ENCODE data around the gene CAPN8.

CAPN8 gene

DNA sequence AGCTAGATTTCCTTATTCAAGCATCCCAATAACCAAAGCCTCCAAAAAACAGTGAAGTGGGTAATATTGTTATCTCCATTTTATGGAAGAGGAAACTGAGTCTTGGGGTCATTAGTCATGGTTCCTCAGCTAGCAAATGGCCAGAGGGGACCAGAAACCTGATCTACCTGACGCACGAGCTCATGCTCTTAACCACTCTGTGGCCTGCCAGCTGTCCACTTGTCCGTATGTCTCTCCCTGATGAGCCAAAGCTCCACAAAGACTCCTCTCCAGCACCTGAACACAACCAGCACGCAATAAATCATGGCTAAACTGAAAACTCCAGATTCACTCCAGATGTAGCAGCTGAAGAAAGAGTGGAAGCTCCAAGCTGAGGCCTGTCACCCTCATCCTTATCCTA is 5.8 kb downstream of the CAPN8 start:
- H3K79me2 ChIP-seq (ENCODE audit: control insufficient read depth, low read length), result no peaks in the 10 kb centered on the region
- H3K4me3 ChIP-seq (ENCODE audit: low read length), result no peak overlapping the region
- no peaks in the 10 kb centered on the region for H3K9me3 ChIP-seq (ENCODE audit: control insufficient read depth, insufficient read depth, low read length)
- no peaks in the 10 kb centered on the region for H3K36me3 ChIP-seq (ENCODE audit: control insufficient read depth, low read length)
- TF ChIP-seq, protein P1, sequence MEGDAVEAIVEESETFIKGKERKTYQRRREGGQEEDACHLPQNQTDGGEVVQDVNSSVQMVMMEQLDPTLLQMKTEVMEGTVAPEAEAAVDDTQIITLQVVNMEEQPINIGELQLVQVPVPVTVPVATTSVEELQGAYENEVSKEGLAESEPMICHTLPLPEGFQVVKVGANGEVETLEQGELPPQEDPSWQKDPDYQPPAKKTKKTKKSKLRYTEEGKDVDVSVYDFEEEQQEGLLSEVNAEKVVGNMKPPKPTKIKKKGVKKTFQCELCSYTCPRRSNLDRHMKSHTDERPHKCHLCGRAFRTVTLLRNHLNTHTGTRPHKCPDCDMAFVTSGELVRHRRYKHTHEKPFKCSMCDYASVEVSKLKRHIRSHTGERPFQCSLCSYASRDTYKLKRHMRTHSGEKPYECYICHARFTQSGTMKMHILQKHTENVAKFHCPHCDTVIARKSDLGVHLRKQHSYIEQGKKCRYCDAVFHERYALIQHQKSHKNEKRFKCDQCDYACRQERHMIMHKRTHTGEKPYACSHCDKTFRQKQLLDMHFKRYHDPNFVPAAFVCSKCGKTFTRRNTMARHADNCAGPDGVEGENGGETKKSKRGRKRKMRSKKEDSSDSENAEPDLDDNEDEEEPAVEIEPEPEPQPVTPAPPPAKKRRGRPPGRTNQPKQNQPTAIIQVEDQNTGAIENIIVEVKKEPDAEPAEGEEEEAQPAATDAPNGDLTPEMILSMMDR (IDR thresholded peaks at IDR 0.05; ENCODE audit: low read depth, low read length, poor library complexity, severe bottlenecking), result no peak
- H3F3A ChIP-seq (ENCODE audit: control insufficient read depth, insufficient read depth), result no peaks in the 10 kb centered on the region
- no peaks in the 10 kb centered on the region for H3K9me2 ChIP-seq (replicated peaks; ENCODE audit: control insufficient read depth, low read length)
- no peak overlapping the region for H3K4me2 ChIP-seq (ENCODE audit: low read length)
- no peaks in the 10 kb centered on the region for H4K20me1 ChIP-seq (ENCODE audit: control insufficient read depth, insufficient read depth, low read depth, low read length)
- no peaks in the 10 kb centered on the region for H3K27me3 ChIP-seq (ENCODE audit: control insufficient read depth, low read length)
- no peaks in the 10 kb centered on the region for H3K4me1 ChIP-seq (ENCODE audit: control insufficient read depth, low read length)
- H3K27ac ChIP-seq (ENCODE audit: low read depth, low read length), result no peak overlapping the region

- Histone ChIP-seq H4K20me1 (ENCODE audit: control insufficient read depth, insufficient read depth, low read depth, low read length) (no peaks in the 10 kb centered on the region), H3K4me2 (ENCODE audit: low read length) (no peak overlapping the region), H3K36me3 (ENCODE audit: control insufficient read depth, low read length) (no peaks in the 10 kb centered on the region), H3K9me2 (replicated peaks; ENCODE audit: control insufficient read depth, low read length) (no peaks in the 10 kb centered on the region), H3K4me1 (ENCODE audit: control insufficient read depth, low read length) (no peaks in the 10 kb centered on the region), H3K9me3 (ENCODE audit: control insufficient read depth, insufficient read depth, low read length) (no peaks in the 10 kb centered on the region), H3K27ac (ENCODE audit: low read depth, low read length) (no peak overlapping the region), H3F3A (ENCODE audit: control insufficient read depth, insufficient read depth) (no peaks in the 10 kb centered on the region), H3K27me3 (ENCODE audit: control insufficient read depth, low read length) (no peaks in the 10 kb centered on the region), H3K4me3 (ENCODE audit: low read length) (no peak overlapping the region), H3K79me2 (ENCODE audit: control insufficient read depth, low read length) (no peaks in the 10 kb centered on the region)
- TF ChIP-seq, protein P1 (IDR thresholded peaks at IDR 0.05; ENCODE audit: low read depth, low read length, poor library complexity, severe bottlenecking), result no peak
- TF ChIP-seq EZH2phosphoT487 (IDR thresholded peaks at IDR 0.05; ENCODE audit: borderline replicate concordance, low read length), result no peak
Observed at GRCh38 chr1:223657978-223658377, 7.5 kb downstream of the CAPN8 start.

GRCh38 chr1:223654083-223654482 is 11.4 kb downstream of the CAPN8 start:
- no peaks in the 10 kb centered on the region for H3K79me2 ChIP-seq (ENCODE audit: control insufficient read depth, low read length)
- no peak overlapping the region for H3K4me2 ChIP-seq (ENCODE audit: low read length)
- H3K27me3 ChIP-seq (ENCODE audit: control insufficient read depth, low read length), result no peaks in the 10 kb centered on the region
- H3K4me3 ChIP-seq (ENCODE audit: low read length), result no peak overlapping the region
- no peaks in the 10 kb centered on the region for H3K9me2 ChIP-seq (replicated peaks; ENCODE audit: control insufficient read depth, low read length)
- no peaks in the 10 kb centered on the region for H3K9me3 ChIP-seq (ENCODE audit: control insufficient read depth, insufficient read depth, low read length)
- H3K4me1 ChIP-seq (ENCODE audit: control insufficient read depth, low read length), result no peaks in the 10 kb centered on the region
- no peaks in the 10 kb centered on the region for H4K20me1 ChIP-seq (ENCODE audit: control insufficient read depth, insufficient read depth, low read depth, low read length)
- TF ChIP-seq, protein P1 (IDR thresholded peaks at IDR 0.05; ENCODE audit: low read depth, low read length, poor library complexity, severe bottlenecking), result no peak
- TF ChIP-seq EZH2phosphoT487 (IDR thresholded peaks at IDR 0.05; ENCODE audit: borderline replicate concordance, low read length), result no peak
- no peaks in the 10 kb centered on the region for H3F3A ChIP-seq (ENCODE audit: control insufficient read depth, insufficient read depth)
- no peaks in the 10 kb centered on the region for H3K36me3 ChIP-seq (ENCODE audit: control insufficient read depth, low read length)
- H3K27ac ChIP-seq (ENCODE audit: low read depth, low read length), result no peak overlapping the region

DNA sequence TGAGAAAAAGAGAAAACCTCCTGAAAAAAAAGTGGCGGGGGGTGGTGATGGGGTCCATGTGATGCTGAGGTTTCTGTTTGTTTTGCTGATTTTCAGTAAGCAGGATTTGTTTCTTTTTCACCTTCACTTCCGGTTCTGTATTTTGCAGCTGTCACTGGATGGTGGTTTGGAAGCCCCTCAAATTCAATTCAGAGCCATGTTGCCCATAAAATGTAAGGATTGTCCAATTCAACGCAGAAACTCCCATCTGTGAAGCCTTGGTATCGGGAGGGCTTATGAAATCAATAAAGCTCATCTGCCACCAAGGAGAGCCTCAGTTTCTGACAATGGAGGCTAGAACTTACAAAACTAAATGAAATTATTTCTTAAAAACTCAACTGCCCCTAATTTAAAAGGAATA is 12.1 kb downstream of the CAPN8 start:
- TF ChIP-seq, protein P1 (IDR thresholded peaks at IDR 0.05; ENCODE audit: low read depth, low read length, poor library complexity, severe bottlenecking), result no peak
- no peak for TF ChIP-seq EZH2phosphoT487 (IDR thresholded peaks at IDR 0.05; ENCODE audit: borderline replicate concordance, low read length)
- Histone ChIP-seq H3K27ac (ENCODE audit: low read depth, low read length) (no peak overlapping the region), H3K9me2 (replicated peaks; ENCODE audit: control insufficient read depth, low read length) (no peaks in the 10 kb centered on the region), H3K4me1 (ENCODE audit: control insufficient read depth, low read length) (no peaks in the 10 kb centered on the region), H3K36me3 (ENCODE audit: control insufficient read depth, low read length) (no peaks in the 10 kb centered on the region), H3K9me3 (ENCODE audit: control insufficient read depth, insufficient read depth, low read length) (no peaks in the 10 kb centered on the region), H3K4me2 (ENCODE audit: low read length) (no peak overlapping the region), H3K4me3 (ENCODE audit: low read length) (no peak overlapping the region), H3K79me2 (ENCODE audit: control insufficient read depth, low read length) (no peaks in the 10 kb centered on the region), H3F3A (ENCODE audit: control insufficient read depth, insufficient read depth) (no peaks in the 10 kb centered on the region), H3K27me3 (ENCODE audit: control insufficient read depth, low read length) (no peaks in the 10 kb centered on the region), H4K20me1 (ENCODE audit: control insufficient read depth, insufficient read depth, low read depth, low read length) (no peaks in the 10 kb centered on the region)
